IMR-90 (cell line): ENCODE measurements around the gene ABHD17C. TPM values are rescaled to one million over a fixed set of nuclear protein-coding genes. Genes with fewer than 3 reads are reported as not detected.

ENCODE experiments used
- ATAC-seq: fragments of 200-7000 bp; cut with Tn5 transposase; 2 replicates; pipeline ENCODE4 v1.9.1; 2020; ENCODE audit warnings: low read depth, mild to moderate bottlenecking, moderate library complexity
- BruUV-seq: library from RNA; stranded (reverse); fragments of 400-500 nt; replicated peaks from 2 replicates; lab custom pipeline; 2021; lab: Mats Ljungman, UMichigan
- CTCF ChIA-PET: fragments of 300-600 bp; formaldehyde crosslinking; extraction: SDS; loops from one replicate; lab custom pipeline; 2021; ENCODE audit warnings: antibody characterized with exemption; lab: Yijun Ruan, JAX
- POLR2A ChIA-PET: fragments of 300-600 bp; sonication (Branson Sonifier 250); formaldehyde crosslinking; loops from one replicate; lab custom pipeline; 2022; ENCODE audit warnings: antibody characterized with exemption; ENCODE audit not compliant: unreplicated experiment; lab: Charles Lee
- DNase-seq: peaks from one replicate; pipeline ENCODE4 v3.0.0; 2013
- H2AFZ ChIP-seq: replicated peaks from 2 replicates; pipeline ENCODE3; 2013; ENCODE audit warnings: low read length, mild to moderate bottlenecking; ENCODE audit not compliant: poor library complexity
- H2AK5ac ChIP-seq: 2 replicates; pipeline ENCODE4 v1.6.1; 2013; ENCODE audit warnings: low read depth, low read length, inconsistent platforms
- H2AK9ac ChIP-seq: replicated peaks from 2 replicates; pipeline ENCODE3; 2013; ENCODE audit warnings: mild to moderate bottlenecking, low read depth, low read length, moderate library complexity; ENCODE audit not compliant: poor library complexity
- H2BK120ac ChIP-seq: 2 replicates; pipeline ENCODE4 v1.6.1; 2013; ENCODE audit warnings: low read depth, low read length, inconsistent platforms
- H2BK15ac ChIP-seq: 3 replicates; pipeline ENCODE4 v1.6.1; 2013; ENCODE audit warnings: low read depth, low read length, inconsistent platforms
- H2BK20ac ChIP-seq: 2 replicates; pipeline ENCODE4 v1.6.1; 2013; ENCODE audit warnings: low read depth, mild to moderate bottlenecking, inconsistent platforms, low read length, moderate library complexity
- H2BK5ac ChIP-seq: 2 replicates; pipeline ENCODE4 v1.6.1; 2013; ENCODE audit warnings: mild to moderate bottlenecking, low read depth, low read length, inconsistent platforms; ENCODE audit not compliant: poor library complexity, severe bottlenecking
- H3K14ac ChIP-seq: replicated peaks from 2 replicates; pipeline ENCODE4 v1.6.1; 2013; ENCODE audit warnings: low read depth, low read length, inconsistent platforms
- H3K18ac ChIP-seq: 2 replicates; pipeline ENCODE4 v1.6.1; 2013; ENCODE audit warnings: low read depth, low read length, control low read depth
- H3K23ac ChIP-seq: 2 replicates; pipeline ENCODE4 v1.6.1; 2013; ENCODE audit warnings: low read depth, low read length, inconsistent platforms
- H3K27ac ChIP-seq: 2 replicates; pipeline ENCODE4 v1.5.1; 2013; ENCODE audit warnings: mild to moderate bottlenecking, control low read depth, low read length; ENCODE audit not compliant: insufficient read depth
- H3K27me3 ChIP-seq: 2 replicates; pipeline ENCODE4 v1.6.1; 2013; ENCODE audit warnings: low read length; ENCODE audit not compliant: control insufficient read depth, insufficient read depth
- H3K36me3 ChIP-seq: 2 replicates; pipeline ENCODE4 v1.6.1; 2013; ENCODE audit warnings: low read length, mixed read lengths; ENCODE audit not compliant: control insufficient read depth, insufficient read depth
- H3K4ac ChIP-seq: 2 replicates; pipeline ENCODE4 v1.6.1; 2013; ENCODE audit warnings: low read depth, low read length, inconsistent platforms
- H3K4me1 ChIP-seq: 2 replicates; pipeline ENCODE4 v1.6.1; 2013; ENCODE audit warnings: low read length, mixed read lengths; ENCODE audit not compliant: control insufficient read depth, insufficient read depth
- H3K4me2 ChIP-seq: 2 replicates; pipeline ENCODE4 v1.6.1; 2013; ENCODE audit warnings: low read depth, mild to moderate bottlenecking, control low read depth, low read length, moderate library complexity
- H3K4me3 ChIP-seq: 2 replicates; pipeline ENCODE4 v1.5.1; 2013; ENCODE audit warnings: low read depth, mild to moderate bottlenecking, control low read depth, low read length, moderate library complexity; ENCODE audit not compliant: insufficient read depth
- H3K56ac ChIP-seq: 2 replicates; pipeline ENCODE4 v1.6.1; 2013; ENCODE audit warnings: low read length, inconsistent platforms; ENCODE audit not compliant: insufficient read depth; ENCODE audit errors: extremely low read depth
- H3K79me1 ChIP-seq, 2 experiments: 2 replicates each; pipeline ENCODE4 v1.6.1; 2013; ENCODE audit warnings: low read length in 2 of 2, inconsistent platforms in 1 of 2, low read depth in 1 of 2
- H3K9ac ChIP-seq: 2 replicates; pipeline ENCODE4 v1.6.1; 2013; ENCODE audit warnings: low read depth, low read length, control low read depth
- H3K9me1 ChIP-seq: 2 replicates; pipeline ENCODE4 v1.6.1; 2013; ENCODE audit warnings: low read length, inconsistent platforms; ENCODE audit not compliant: insufficient read depth
- H3K9me3 ChIP-seq: 2 replicates; pipeline ENCODE4 v1.6.1; 2013; ENCODE audit warnings: low read length; ENCODE audit not compliant: control insufficient read depth, insufficient read depth
- H4K20me1 ChIP-seq: 2 replicates; pipeline ENCODE4 v1.6.1; 2013; ENCODE audit warnings: low read length, inconsistent platforms; ENCODE audit not compliant: insufficient read depth
- H4K5ac ChIP-seq: 2 replicates; pipeline ENCODE4 v1.6.1; 2013; ENCODE audit warnings: mild to moderate bottlenecking, low read depth, low read length, control low read depth
- H4K8ac ChIP-seq, 2 experiments: 2 replicates each; pipeline ENCODE4 v1.6.1; 2013; ENCODE audit warnings: low read depth in 2 of 2, low read length in 2 of 2, control low read depth in 1 of 2, inconsistent platforms in 1 of 2
- H4K91ac ChIP-seq: 2 replicates; pipeline ENCODE4 v1.6.1; 2013; ENCODE audit warnings: low read depth, low read length, inconsistent platforms; ENCODE audit not compliant: insufficient read depth
- BHLHE40 ChIP-seq: fragments of 150-350 bp; IDR thresholded peaks from 2 replicates; pipeline ENCODE4 v1.6.1; 2016; ENCODE audit warnings: mild to moderate bottlenecking, low read depth, low read length
- CEBPB ChIP-seq: IDR thresholded peaks from 2 replicates; pipeline ENCODE4 v1.6.1; 2012; ENCODE audit warnings: low read depth, low read length, improper control_type of control experiment
- CHD1 ChIP-seq: IDR thresholded peaks from 2 replicates; pipeline ENCODE4 v1.6.1; 2012; ENCODE audit warnings: low read depth, low read length, improper control_type of control experiment
- CTCF ChIP-seq: conservative IDR thresholded peaks from 2 replicates; pipeline ENCODE4 v1.5.1; 2012; ENCODE audit warnings: mild to moderate bottlenecking, low read depth, low read length, improper control_type of control experiment
- ELK1 ChIP-seq: fragments of 150-350 bp; IDR thresholded peaks from 2 replicates; pipeline ENCODE4 v1.6.1; 2016; ENCODE audit warnings: low read depth, mild to moderate bottlenecking, low read length, moderate library complexity, borderline replicate concordance
- FOS ChIP-seq: fragments of 150-350 bp; IDR thresholded peaks from 2 replicates; pipeline ENCODE4 v1.6.1; 2016; ENCODE audit warnings: low read depth, low read length
- MAFK ChIP-seq: IDR thresholded peaks from 2 replicates; pipeline ENCODE4 v1.6.1; 2012; ENCODE audit warnings: low read depth, low read length, improper control_type of control experiment
- MAZ ChIP-seq: IDR thresholded peaks from 2 replicates; pipeline ENCODE4 v1.6.1; 2012; ENCODE audit warnings: low read depth, mild to moderate bottlenecking, low read length, improper control_type of control experiment, moderate library complexity, borderline replicate concordance
- MXI1 ChIP-seq: IDR thresholded peaks from 2 replicates; pipeline ENCODE4 v1.6.1; 2012; ENCODE audit warnings: low read depth, mild to moderate bottlenecking, low read length, moderate library complexity, borderline replicate concordance
- NFE2L2 ChIP-seq: fragments of 150-350 bp; IDR thresholded peaks from 2 replicates; pipeline ENCODE4 v1.6.1; 2016; ENCODE audit warnings: low read depth, mild to moderate bottlenecking, low read length
- POLR2A ChIP-seq: IDR thresholded peaks from 2 replicates; pipeline ENCODE4 v1.6.1; 2012; ENCODE audit warnings: mild to moderate bottlenecking, low read depth, low read length
- RAD21 ChIP-seq: IDR thresholded peaks from 2 replicates; pipeline ENCODE4 v1.6.1; 2012; ENCODE audit warnings: low read length, improper control_type of control experiment
- RCOR1 ChIP-seq: IDR thresholded peaks from 2 replicates; pipeline ENCODE4 v1.6.1; 2012; ENCODE audit warnings: mild to moderate bottlenecking, low read length, improper control_type of control experiment; ENCODE audit not compliant: insufficient replicate concordance
- RFX5 ChIP-seq: IDR thresholded peaks from 2 replicates; pipeline ENCODE4 v1.8.0; 2012; ENCODE audit warnings: low read depth, mild to moderate bottlenecking, low read length, moderate library complexity
- SMC3 ChIP-seq: fragments of 150-350 bp; IDR thresholded peaks from 2 replicates; pipeline ENCODE4 v1.6.1; 2016; ENCODE audit warnings: low read depth, mild to moderate bottlenecking, antibody characterized with exemption, low read length, moderate library complexity
- USF2 ChIP-seq: fragments of 150-350 bp; IDR thresholded peaks from 2 replicates; pipeline ENCODE4 v1.6.1; 2017; ENCODE audit warnings: mild to moderate bottlenecking, antibody characterized with exemption, low read length, low read depth
- WGBS, 2 experiments: methylation state at CpG; one replicate each; pipeline versions ENCODE4 v1.1.5 to v1.1.7; 2013; ENCODE audit warnings: missing lambda C conversion rate in 2 of 2; ENCODE audit not compliant: insufficient read length in 1 of 2; ENCODE audit errors: extremely low coverage in 2 of 2; 5-methylcytosine and 5-hydroxymethylcytosine counted together
- dilution Hi-C: fragments of 300-500 bp; cut with HindIII; formaldehyde crosslinking; loops from one replicate; pipeline ENCODE4 v1.14.3; 2018; ENCODE audit warnings: low sequenced_read_pairs; ENCODE audit not compliant: unreplicated experiment
- in situ Hi-C: fragments of 300-500 bp; cut with MboI; formaldehyde crosslinking; loops from 3 replicates; pipeline ENCODE4 v1.14.3; 2019; ENCODE audit warnings: low sequenced_read_pairs, inconsistent platforms, mixed read lengths
- intact Hi-C: fragments of 100-400 bp; cut with micrococcal nuclease; formaldehyde crosslinking; loops from 2 replicates; pipeline ENCODE4 v1.10.0; 2022
- polyA plus RNA-seq, 3 experiments: library from polyadenylated mRNA; depleted of rRNA; stranded (reverse); fragments of >200 nt; gene quantifications; 2 replicates each; pipeline ENCODE4 v1.2.3, GENCODE V29; 2012; ENCODE audit warnings: low replicate concordance in 1 of 3
- total RNA-seq: library from RNA; depleted of rRNA; stranded (reverse); fragments of >200 nt; gene quantifications from 2 replicates; pipeline ENCODE4 v1.2.3, GENCODE V29; 2012

ABHD17C gene
- total and polyA plus RNA-seq, 2 of the 4 experiments (the other 2 are of a cell fraction) = 5.4 to 10.3 TPM

- H3K23ac ChIP-seq = no peak overlapping the region
- H3K9me1 ChIP-seq = peaks cover 14% of the 10 kb centered on the region
- H3K14ac ChIP-seq = no peak overlapping the region
- no peak overlapping the region for H2BK15ac ChIP-seq
- peaks cover 70% of the 10 kb centered on the region for H3K36me3 ChIP-seq
- no peak overlapping the region for H3K4me2 ChIP-seq
- DNase-seq (peak; percentile 92), ATAC-seq (peak; percentile 57)
- no peak overlapping the region for H3K4ac ChIP-seq
- H3K79me1 ChIP-seq = peaks cover 9 to 44% of the 10 kb centered on the region in 2 experiments; a peak in 3 of 4 replicates
- H2BK5ac ChIP-seq = peak overlapping the region; percentile 85
- H2AFZ ChIP-seq = no peak overlapping the region
- ChIA-PET CTCF (interaction anchor here (1.1 to 1.6 kb wide), 2 partner anchors 12 to 477 kb away, joined by 3 to 4 read pairs; no protein-coding TSS in a partner anchor), POLR2A (interaction anchor here (0.6 to 0.7 kb wide), 2 partner anchors 15 to 633 kb away, joined by 5 to 13 read pairs; no protein-coding TSS in a partner anchor)
- H2AK5ac ChIP-seq = no peak overlapping the region
- 0 out of 2 replicates have a peak overlapping the region, but pooled peaks have one; percentile 84 for H3K27ac ChIP-seq
- H3K56ac ChIP-seq = no peak overlapping the region
- in situ Hi-C loops (no loop called here), dilution Hi-C loops (no loop called here), intact Hi-C loops (no loop called here)
- no peaks in the 10 kb centered on the region for H3K27me3 ChIP-seq
- peaks cover 73% of the 10 kb centered on the region for H4K20me1 ChIP-seq
- no peak overlapping the region for H2AK9ac ChIP-seq
- no peak overlapping the region for H3K9ac ChIP-seq
- no peak overlapping the region for H4K91ac ChIP-seq
- TF ChIP-seq ELK1 = no peak
- TF ChIP-seq MXI1 = peak; percentile 50; the same call in 1 of the 2 replicates
- TF ChIP-seq MAFK = peak; percentile 23; the same call in 1 of the 2 replicates
- no peak for TF ChIP-seq SMC3
- no peak for TF ChIP-seq RAD21
- no peak for TF ChIP-seq RCOR1
- TF ChIP-seq CEBPB = no peak
- no peak for TF ChIP-seq CHD1
- TF ChIP-seq RFX5 = no peak
- TF ChIP-seq USF2 = no peak
- TF ChIP-seq CTCF = no peak
- no peak for TF ChIP-seq POLR2A
- TF ChIP-seq FOS = peak; percentile 56; the same call in 1 of the 2 replicates
- no peak for TF ChIP-seq MAZ
- TF ChIP-seq BHLHE40 = no peak
- 0 out of 2 replicates have a peak, but pooled peaks have one; percentile 12 for TF ChIP-seq NFE2L2
- H4K8ac ChIP-seq = no peak overlapping the region
- BruUV-seq = no TSS peak
- 20% methylated on average over 1 of the region's 6 CpGs; no CpG with 5 or more reads in 1 of the 2 experiments for WGBS, 2 experiments
- no peaks in the 10 kb centered on the region for H3K9me3 ChIP-seq
- peaks cover 23% of the 10 kb centered on the region for H3K4me1 ChIP-seq
- H2BK20ac ChIP-seq = no peak overlapping the region
- H3K4me3 ChIP-seq = no peak overlapping the region
- H2BK120ac ChIP-seq = no peak overlapping the region; the same call in 1 of the 2 replicates
- H4K5ac ChIP-seq = no peak overlapping the region
- H3K18ac ChIP-seq = no peak overlapping the region
Observed at GRCh38 chr15:80788536-80788935, 93.4 kb downstream of the ABHD17C start.
